ENCODE data around the gene AATK. TPM values are rescaled to one million over a fixed set of nuclear protein-coding genes. Genes with fewer than 3 reads are reported as not detected.

Gene AATK
- total RNA-seq, 2 donors from 2014 or later, result 3.3 to 4.3 TPM

DNA sequence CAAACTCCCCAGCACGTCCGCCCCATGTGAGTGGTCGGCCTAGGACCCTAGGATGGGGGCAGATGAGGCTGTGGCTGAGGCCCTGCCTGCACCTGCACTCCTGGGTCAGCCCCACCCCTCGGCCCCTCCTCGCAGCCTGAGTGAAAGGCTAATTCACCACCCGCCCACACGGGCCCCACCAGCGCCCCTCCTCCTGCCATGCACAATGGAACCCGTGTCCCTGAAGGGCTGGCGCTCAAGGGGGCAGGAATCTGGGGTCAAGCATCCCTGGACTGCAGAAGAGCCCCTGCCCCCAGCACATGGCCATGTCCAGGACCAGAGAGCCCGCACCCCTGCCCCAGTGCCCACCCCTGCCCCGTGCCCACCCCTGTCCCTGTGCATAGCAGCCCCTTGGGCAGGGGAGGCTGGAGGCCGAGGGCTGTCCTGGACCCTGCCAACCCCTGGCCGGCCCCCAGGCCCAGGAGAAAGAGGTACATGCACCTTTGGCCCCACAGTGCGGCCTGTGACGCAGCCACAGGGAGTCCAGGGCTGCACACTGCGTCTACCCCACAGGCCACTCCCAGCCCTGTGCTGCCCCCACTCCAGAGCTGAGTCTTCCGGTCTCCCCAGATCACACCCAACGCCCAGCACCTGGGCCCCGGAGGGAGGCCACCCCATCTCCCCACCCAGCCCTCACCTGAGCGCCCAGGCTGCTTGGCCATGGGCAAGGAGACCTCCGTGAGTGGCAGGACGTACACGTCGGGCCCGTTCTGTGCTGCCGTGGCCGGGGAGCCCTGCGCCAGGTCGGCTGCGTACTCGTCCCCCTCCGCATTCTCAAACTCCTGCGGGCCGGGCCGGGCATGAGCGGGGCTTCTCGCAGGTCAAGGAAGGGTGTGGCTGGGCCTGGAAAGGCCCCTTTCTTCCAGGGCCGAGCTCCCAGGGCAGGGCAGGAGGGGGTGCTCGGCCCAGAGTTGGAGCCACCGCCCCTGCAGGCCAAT, 35.3 kb downstream of the AATK start:
- no peak for DNase-seq
- Histone ChIP-seq H3K4me3 (ENCODE audit: low read length) (no peak overlapping the region), H3K9ac (ENCODE audit: extremely low read depth, low read length, poor library complexity, severe bottlenecking) (no peak overlapping the region), H3K27ac (ENCODE audit: low read depth, low read length) (no peak overlapping the region), H3K36me3 (ENCODE audit: control insufficient read depth, insufficient read depth, low read length) (no peaks in the 10 kb centered on the region), H3K27me3 (ENCODE audit: control insufficient read depth, insufficient read depth, low read length, poor library complexity, severe bottlenecking) (no peaks in the 10 kb centered on the region), H3K9me3 (ENCODE audit: control insufficient read depth, low read length) (no peaks in the 10 kb centered on the region), H3K4me1 (ENCODE audit: control insufficient read depth, insufficient read depth, low read length) (no peaks in the 10 kb centered on the region)
- Mint-ChIP-seq H3K27ac (no peak overlapping the region), H3K9me3 (no peaks in the 10 kb centered on the region), H3K27me3 (ENCODE audit: insufficient read depth) (no peaks in the 10 kb centered on the region), H3K4me1 (no peaks in the 10 kb centered on the region), H3K36me3 (ENCODE audit: low read depth) (no peaks in the 10 kb centered on the region), H3K4me3 (no peak overlapping the region)
- WGBS, 2 experiments (ENCODE audit: insufficient coverage in 1 of 2, insufficient read length in 1 of 2), result 91 to 92% methylated on average over 23 to 41 of the region's 41 CpGs
- TF ChIP-seq, protein P1, sequence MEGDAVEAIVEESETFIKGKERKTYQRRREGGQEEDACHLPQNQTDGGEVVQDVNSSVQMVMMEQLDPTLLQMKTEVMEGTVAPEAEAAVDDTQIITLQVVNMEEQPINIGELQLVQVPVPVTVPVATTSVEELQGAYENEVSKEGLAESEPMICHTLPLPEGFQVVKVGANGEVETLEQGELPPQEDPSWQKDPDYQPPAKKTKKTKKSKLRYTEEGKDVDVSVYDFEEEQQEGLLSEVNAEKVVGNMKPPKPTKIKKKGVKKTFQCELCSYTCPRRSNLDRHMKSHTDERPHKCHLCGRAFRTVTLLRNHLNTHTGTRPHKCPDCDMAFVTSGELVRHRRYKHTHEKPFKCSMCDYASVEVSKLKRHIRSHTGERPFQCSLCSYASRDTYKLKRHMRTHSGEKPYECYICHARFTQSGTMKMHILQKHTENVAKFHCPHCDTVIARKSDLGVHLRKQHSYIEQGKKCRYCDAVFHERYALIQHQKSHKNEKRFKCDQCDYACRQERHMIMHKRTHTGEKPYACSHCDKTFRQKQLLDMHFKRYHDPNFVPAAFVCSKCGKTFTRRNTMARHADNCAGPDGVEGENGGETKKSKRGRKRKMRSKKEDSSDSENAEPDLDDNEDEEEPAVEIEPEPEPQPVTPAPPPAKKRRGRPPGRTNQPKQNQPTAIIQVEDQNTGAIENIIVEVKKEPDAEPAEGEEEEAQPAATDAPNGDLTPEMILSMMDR (conservative IDR thresholded peaks at IDR 0.05), result no peak

DNA sequence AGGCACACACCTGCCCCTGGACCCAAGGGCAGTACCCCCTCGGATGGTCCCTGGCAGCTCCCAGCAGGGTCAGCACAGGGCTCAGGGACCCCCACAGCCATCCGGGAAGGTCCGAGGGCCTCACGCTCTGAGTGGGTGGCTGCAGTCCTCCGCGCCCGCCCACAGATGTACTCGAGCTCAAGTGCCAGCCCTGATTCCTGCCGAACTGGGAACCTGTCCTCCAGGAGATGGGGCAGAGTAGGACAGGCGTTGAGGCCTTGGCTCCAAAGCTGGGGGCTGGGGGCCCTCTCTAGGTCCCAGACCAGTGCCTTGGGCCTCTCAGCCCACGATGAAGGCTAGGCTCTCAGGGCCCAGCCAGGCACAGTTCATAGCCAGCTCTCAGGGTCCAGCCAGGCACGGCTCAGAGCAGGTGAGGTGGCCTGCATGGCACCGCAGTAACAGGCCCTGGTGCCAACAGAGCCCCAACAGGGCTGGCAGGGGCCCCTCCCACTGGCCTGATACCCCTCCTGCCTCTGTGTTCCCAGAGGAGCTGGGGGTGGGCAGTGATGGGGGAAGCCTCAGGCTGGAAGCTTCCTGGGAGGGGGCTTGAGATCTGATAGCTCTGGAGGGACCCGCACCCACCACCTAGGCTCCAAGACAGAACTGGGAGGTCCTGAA, 36.2 kb downstream of the AATK start:
- Histone ChIP-seq H3K27me3 (ENCODE audit: control insufficient read depth, insufficient read depth, low read length, poor library complexity, severe bottlenecking) (no peaks in the 10 kb centered on the region), H3K9ac (ENCODE audit: extremely low read depth, low read length, poor library complexity, severe bottlenecking) (no peak overlapping the region), H3K9me3 (ENCODE audit: control insufficient read depth, low read length) (no peaks in the 10 kb centered on the region), H3K27ac (ENCODE audit: low read depth, low read length) (no peak overlapping the region), H3K4me1 (ENCODE audit: control insufficient read depth, insufficient read depth, low read length) (no peaks in the 10 kb centered on the region), H3K4me3 (ENCODE audit: low read length) (no peak overlapping the region), H3K36me3 (ENCODE audit: control insufficient read depth, insufficient read depth, low read length) (no peaks in the 10 kb centered on the region)
- Mint-ChIP-seq H3K4me3 (no peak overlapping the region), H3K27me3 (ENCODE audit: insufficient read depth) (no peaks in the 10 kb centered on the region), H3K4me1 (no peaks in the 10 kb centered on the region), H3K27ac (no peak overlapping the region), H3K36me3 (ENCODE audit: low read depth) (no peaks in the 10 kb centered on the region), H3K9me3 (no peaks in the 10 kb centered on the region)
- TF ChIP-seq, protein P1 (conservative IDR thresholded peaks at IDR 0.05), result no peak
- 87 to 100% methylated on average over 4 to 14 of the region's 14 CpGs for WGBS, 2 experiments (ENCODE audit: insufficient coverage in 1 of 2, insufficient read length in 1 of 2)
- no peak for DNase-seq

DNA sequence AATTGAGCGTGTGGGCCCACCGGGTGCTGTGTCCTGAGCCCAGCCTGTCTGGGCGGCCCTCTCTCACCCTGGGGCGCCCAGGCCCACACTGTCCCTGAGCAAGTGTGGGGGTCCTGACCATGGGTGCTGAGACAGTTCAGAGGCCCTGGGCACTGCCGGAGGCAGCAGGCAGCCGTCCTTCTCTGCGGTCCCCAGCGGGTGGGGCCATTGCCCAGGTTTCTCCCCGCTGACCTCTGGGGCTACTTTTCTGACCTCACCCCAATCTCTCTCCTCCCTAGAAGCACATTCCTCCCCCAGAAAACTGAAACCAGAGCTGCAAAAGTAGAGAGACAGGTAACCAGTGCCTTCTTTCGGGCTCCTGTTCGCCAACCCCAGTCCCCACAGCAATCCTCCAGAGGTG, 36.7 kb downstream of the AATK start:
- H3K9me3 Mint-ChIP-seq, result no peaks in the 10 kb centered on the region
- Histone ChIP-seq H3K27ac (ENCODE audit: low read depth, low read length) (no peak overlapping the region), H3K4me1 (ENCODE audit: control insufficient read depth, insufficient read depth, low read length) (no peaks in the 10 kb centered on the region), H3K4me3 (ENCODE audit: low read length) (no peak overlapping the region), H3K27me3 (ENCODE audit: control insufficient read depth, insufficient read depth, low read length, poor library complexity, severe bottlenecking) (no peaks in the 10 kb centered on the region), H3K9me3 (ENCODE audit: control insufficient read depth, low read length) (no peaks in the 10 kb centered on the region), H3K36me3 (ENCODE audit: control insufficient read depth, insufficient read depth, low read length) (no peaks in the 10 kb centered on the region), H3K9ac (ENCODE audit: extremely low read depth, low read length, poor library complexity, severe bottlenecking) (no peak overlapping the region)
- no peak overlapping the region for H3K27ac Mint-ChIP-seq
- H3K4me1 Mint-ChIP-seq, result no peaks in the 10 kb centered on the region
- TF ChIP-seq, protein P1 (conservative IDR thresholded peaks at IDR 0.05), result peak; percentile 61
- H3K27me3 Mint-ChIP-seq (ENCODE audit: insufficient read depth), result no peaks in the 10 kb centered on the region
- H3K36me3 Mint-ChIP-seq (ENCODE audit: low read depth), result no peaks in the 10 kb centered on the region
- peak; percentile 80 for DNase-seq
- H3K4me3 Mint-ChIP-seq, result no peak overlapping the region
- WGBS, 2 experiments (ENCODE audit: insufficient coverage in 1 of 2, insufficient read length in 1 of 2), result 90% methylated on average over 9 to 11 of the region's 11 CpGs
